DND-41 (cell line): Measurements from ENCODE around the gene MICALL2.
A peak's percentile ranks its signal among the peaks of the same experiment; 100 is the strongest.

Experiments used
- ATAC-seq: fragments of 200-7000 bp; cut with Tn5 transposase; 3 replicates; pipeline ENCODE4 v1.9.1; 2021; ENCODE audit warnings: low read depth; ENCODE audit not compliant: insufficient read depth
- DNase-seq: peaks from one replicate; pipeline ENCODE4 v3.0.0-alpha.2; 2020
- H2AFZ ChIP-seq: 2 replicates; pipeline ENCODE4 v1.6.0; 2012; ENCODE audit warnings: low read depth, low read length
- H3K27ac ChIP-seq: 2 replicates; pipeline ENCODE4 v1.5.1; 2012; ENCODE audit warnings: low read length, inconsistent platforms
- H3K27me3 ChIP-seq: fragments of 200-600 bp; sonication (generic); 2 replicates; pipeline ENCODE4 v1.6.0; 2012; ENCODE audit warnings: low read length, mild to moderate bottlenecking, inconsistent platforms; ENCODE audit not compliant: insufficient read depth, poor library complexity
- H3K36me3 ChIP-seq: 2 replicates; pipeline ENCODE4 v1.5.1; 2012; ENCODE audit warnings: low read length, inconsistent platforms; ENCODE audit not compliant: insufficient read depth
- H3K4me1 ChIP-seq: 2 replicates; pipeline ENCODE4 v1.5.1; 2012; ENCODE audit warnings: mild to moderate bottlenecking, low read length; ENCODE audit not compliant: insufficient read depth
- H3K4me2 ChIP-seq: 2 replicates; pipeline ENCODE4 v1.6.0; 2012; ENCODE audit warnings: mild to moderate bottlenecking, moderate library complexity, low read length, inconsistent platforms; ENCODE audit not compliant: insufficient read depth
- H3K4me3 ChIP-seq, 2 experiments: fragments of 200-600 bp in 1 of 2; shearing (Covaris generic) in 1 of 2; 2 replicates each; pipeline ENCODE4 v1.5.1; 2012 to 2016; ENCODE audit warnings: inconsistent platforms in 2 of 2, low read length in 2 of 2, mild to moderate bottlenecking in 2 of 2, low read depth in 1 of 2, moderate library complexity in 1 of 2
- H3K79me2 ChIP-seq: 2 replicates; pipeline ENCODE4 v1.6.0; 2012; ENCODE audit warnings: low read length, inconsistent platforms; ENCODE audit not compliant: insufficient read depth
- H3K9ac ChIP-seq: 2 replicates; pipeline ENCODE4 v1.6.0; 2012; ENCODE audit warnings: low read depth, mild to moderate bottlenecking, inconsistent platforms, low read length, moderate library complexity
- H3K9me3 ChIP-seq: 2 replicates; pipeline ENCODE4 v1.5.1; 2012; ENCODE audit warnings: low read length, moderate library complexity, mild to moderate bottlenecking, inconsistent platforms; ENCODE audit not compliant: insufficient read depth, severe bottlenecking
- H4K20me1 ChIP-seq: 2 replicates; pipeline ENCODE4 v1.6.0; 2012; ENCODE audit warnings: low read length; ENCODE audit not compliant: insufficient read depth
- EZH2 ChIP-seq: IDR thresholded peaks from 3 replicates; pipeline ENCODE4 v1.6.1; 2012; ENCODE audit warnings: borderline replicate concordance, low read depth, mild to moderate bottlenecking, moderate library complexity, low read length, inconsistent platforms; ENCODE audit not compliant: severe bottlenecking
- TF ChIP-seq, protein P1 (sequence below): IDR thresholded peaks from 2 replicates; pipeline ENCODE4 v1.5.1; 2012; ENCODE audit warnings: borderline replicate concordance, low read length, moderate library complexity, mild to moderate bottlenecking; ENCODE audit not compliant: poor library complexity, severe bottlenecking; ENCODE audit errors: extremely low read depth

The MICALL2 gene

DNA sequence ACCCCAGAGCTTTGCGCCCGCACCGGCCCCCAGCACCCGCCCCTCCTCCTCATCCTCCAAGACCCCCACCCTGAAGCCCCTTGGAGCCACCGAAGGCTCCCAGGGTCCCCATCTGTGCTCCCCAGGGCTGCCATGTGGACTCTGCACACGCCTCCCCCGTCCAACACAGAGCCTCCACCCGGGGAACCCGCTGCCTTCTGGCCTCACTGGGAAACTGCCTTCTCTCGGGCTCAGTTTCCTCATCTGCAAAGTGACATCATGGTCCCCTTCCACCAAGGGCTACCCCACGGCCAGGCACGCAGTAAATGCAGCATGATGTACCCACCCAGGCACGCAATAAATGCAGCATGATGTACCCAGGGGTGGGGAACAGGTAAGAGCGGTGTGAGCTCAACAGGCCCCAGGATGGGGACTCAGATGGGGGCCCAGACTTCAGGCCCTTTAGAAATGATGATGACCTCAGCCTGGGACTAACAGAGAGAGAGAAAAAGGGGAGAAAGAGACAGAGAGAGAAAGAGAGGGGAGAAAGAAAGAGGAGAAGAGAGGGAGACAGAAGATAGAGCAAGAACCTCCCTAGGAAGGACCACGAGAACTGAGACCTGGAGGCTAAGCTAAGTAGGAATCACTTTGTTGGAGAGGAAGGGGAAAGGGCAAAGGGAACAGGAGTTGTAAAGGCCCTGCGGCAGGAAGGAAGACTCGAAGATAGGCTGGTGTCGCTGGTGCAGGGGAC lies 2.5 kb upstream of the MICALL2 start:
- H3K4me1 ChIP-seq, result peaks cover 24% of the 10 kb centered on the region
- no peak overlapping the region for H3K27ac ChIP-seq
- peaks cover 3% of the 10 kb centered on the region for H4K20me1 ChIP-seq
- H2AFZ ChIP-seq, result no peak overlapping the region
- H3K79me2 ChIP-seq, result no peaks in the 10 kb centered on the region
- H3K36me3 ChIP-seq, result no peaks in the 10 kb centered on the region
- H3K4me3 ChIP-seq, result no peak overlapping the region
- H3K27me3 ChIP-seq, result no peaks in the 10 kb centered on the region
- no peak overlapping the region for H3K4me2 ChIP-seq
- DNase-seq (no peak), ATAC-seq (no peak)
- TF ChIP-seq, protein P1, sequence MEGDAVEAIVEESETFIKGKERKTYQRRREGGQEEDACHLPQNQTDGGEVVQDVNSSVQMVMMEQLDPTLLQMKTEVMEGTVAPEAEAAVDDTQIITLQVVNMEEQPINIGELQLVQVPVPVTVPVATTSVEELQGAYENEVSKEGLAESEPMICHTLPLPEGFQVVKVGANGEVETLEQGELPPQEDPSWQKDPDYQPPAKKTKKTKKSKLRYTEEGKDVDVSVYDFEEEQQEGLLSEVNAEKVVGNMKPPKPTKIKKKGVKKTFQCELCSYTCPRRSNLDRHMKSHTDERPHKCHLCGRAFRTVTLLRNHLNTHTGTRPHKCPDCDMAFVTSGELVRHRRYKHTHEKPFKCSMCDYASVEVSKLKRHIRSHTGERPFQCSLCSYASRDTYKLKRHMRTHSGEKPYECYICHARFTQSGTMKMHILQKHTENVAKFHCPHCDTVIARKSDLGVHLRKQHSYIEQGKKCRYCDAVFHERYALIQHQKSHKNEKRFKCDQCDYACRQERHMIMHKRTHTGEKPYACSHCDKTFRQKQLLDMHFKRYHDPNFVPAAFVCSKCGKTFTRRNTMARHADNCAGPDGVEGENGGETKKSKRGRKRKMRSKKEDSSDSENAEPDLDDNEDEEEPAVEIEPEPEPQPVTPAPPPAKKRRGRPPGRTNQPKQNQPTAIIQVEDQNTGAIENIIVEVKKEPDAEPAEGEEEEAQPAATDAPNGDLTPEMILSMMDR, result no peak
- no peak for TF ChIP-seq EZH2
- no peak overlapping the region for H3K9ac ChIP-seq
- no peaks in the 10 kb centered on the region for H3K9me3 ChIP-seq

DNA sequence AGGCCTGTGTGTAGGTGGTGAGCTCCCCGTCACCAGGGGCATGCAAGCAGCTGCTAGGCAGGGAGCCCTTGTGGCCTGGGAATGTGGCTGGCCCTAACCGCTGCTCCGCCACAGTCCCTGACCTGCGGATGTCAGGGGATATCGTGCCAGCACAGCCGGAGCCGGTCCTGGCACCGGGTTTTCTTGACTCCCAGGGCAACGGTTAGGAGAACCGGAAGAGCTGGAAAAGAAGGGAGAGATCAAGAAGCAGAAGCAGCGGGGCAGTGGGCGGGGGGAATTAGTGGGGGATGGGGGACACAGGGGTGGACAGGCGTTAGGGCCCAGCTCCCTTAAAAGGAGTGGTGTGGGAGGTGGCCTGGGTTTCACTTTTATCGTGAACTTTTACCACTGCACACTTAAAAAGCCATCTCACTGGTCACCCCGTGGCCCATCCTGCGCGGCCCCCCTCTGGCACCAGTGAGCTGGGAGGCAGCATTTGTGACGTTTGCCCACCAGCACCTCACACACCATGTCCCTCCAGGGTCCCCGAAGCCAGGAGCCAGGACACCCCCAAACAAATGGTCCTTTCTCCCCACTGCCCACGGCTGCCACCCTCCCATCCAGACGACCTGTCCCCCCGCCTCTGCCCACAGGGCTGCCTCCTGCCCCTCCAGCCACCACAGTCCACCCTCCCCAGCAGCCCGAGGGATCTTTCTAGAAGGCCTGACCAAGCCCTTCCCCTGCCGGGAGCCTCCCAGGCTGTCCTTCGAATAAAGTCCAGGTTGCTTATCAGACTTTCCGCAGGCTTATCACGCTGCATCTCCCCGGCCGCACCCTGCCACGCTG lies 1.8 kb upstream of the MICALL2 start:
- DNase-seq, result no peak
- no peak overlapping the region for H2AFZ ChIP-seq
- no peak overlapping the region for H3K4me3 ChIP-seq

DNA sequence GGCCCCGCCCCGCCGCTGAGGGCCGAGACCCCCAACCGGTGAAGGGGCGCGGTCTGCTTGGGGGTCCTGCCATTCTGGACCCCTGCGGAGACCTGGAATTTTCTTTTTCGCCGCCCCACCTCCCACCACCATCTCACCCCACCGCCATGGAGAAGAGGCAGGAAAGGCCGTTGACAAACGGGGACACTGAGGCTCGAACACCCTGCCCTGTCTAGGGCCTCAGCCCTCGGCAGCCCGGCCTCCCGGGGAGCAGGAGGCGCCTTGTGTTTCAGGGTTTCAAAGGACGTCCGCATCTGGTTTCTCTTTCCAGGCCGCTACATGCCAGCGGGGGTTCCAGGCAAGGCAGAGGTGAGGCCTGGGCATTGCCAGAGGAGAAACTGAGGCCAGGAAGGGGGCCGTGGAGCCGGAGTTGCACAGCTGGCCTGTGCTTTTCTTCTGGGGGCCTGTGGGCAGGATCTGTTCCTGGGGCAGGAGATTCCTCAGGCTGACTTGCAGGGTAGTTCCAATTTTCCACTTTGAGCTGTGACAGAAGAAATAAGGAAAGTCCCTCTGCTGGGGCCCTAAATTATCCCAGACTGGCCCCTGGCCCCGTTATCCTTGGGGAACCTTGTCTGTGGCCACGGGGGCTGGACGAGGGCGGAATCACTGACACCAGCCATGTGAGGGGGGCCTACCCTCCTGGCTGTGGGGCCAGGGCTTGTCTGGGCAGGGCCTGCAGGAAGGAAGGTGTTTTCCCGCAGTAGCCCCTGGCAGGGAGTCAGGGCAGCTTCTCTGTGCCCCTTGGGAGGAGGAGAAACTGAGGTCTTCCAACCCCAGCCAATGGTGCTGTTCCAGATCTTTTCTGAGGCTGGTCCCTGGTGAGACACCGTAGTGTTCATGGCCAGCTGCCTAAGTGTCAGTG lies 900 bp upstream of the MICALL2 start:
- Histone ChIP-seq H3K27ac (no peak overlapping the region), H3K9ac (peak overlapping the region; percentile 3; the same call in 1 of the 2 replicates), H3K36me3 (no peaks in the 10 kb centered on the region), H2AFZ (peak overlapping the region; percentile 71), H3K4me1 (peaks cover 24% of the 10 kb centered on the region), H3K27me3 (no peaks in the 10 kb centered on the region), H4K20me1 (peaks cover 3% of the 10 kb centered on the region), H3K4me3 (peak overlapping the region in 1 of 2 experiments; percentile 51; a peak in 2 of 4 replicates), H3K79me2 (no peaks in the 10 kb centered on the region), H3K9me3 (no peaks in the 10 kb centered on the region), H3K4me2 (peak overlapping the region; percentile 100)
- DNase-seq (no peak), ATAC-seq (no peak)
- no peak for TF ChIP-seq EZH2
- TF ChIP-seq, protein P1, result no peak

More for the DNA sequence above, 1.8 kb upstream of the MICALL2 start:
- ATAC-seq, result no peak
- H3K9ac ChIP-seq, result no peak overlapping the region
- H3K4me1 ChIP-seq, result peaks cover 24% of the 10 kb centered on the region
- no peaks in the 10 kb centered on the region for H3K9me3 ChIP-seq
- H4K20me1 ChIP-seq, result peaks cover 3% of the 10 kb centered on the region
- H3K36me3 ChIP-seq, result no peaks in the 10 kb centered on the region
- no peak overlapping the region for H3K27ac ChIP-seq
- TF ChIP-seq EZH2, result no peak
- TF ChIP-seq, protein P1, result no peak
- no peaks in the 10 kb centered on the region for H3K27me3 ChIP-seq
- no peaks in the 10 kb centered on the region for H3K79me2 ChIP-seq
- H3K4me2 ChIP-seq, result no peak overlapping the region
